Osteocyte (in vitro differentiated cells): ENCODE measurements around the gene ARSB. TPM values are rescaled to one million over a fixed set of nuclear protein-coding genes. Genes with fewer than 3 reads are reported as not detected.
A peak's percentile ranks its signal among the peaks of the same experiment; 100 is the strongest.

Source experiments
- DNase-seq: peaks from one replicate; pipeline ENCODE4 v3.0.0; 2021; ENCODE audit warnings: mixed read lengths; ENCODE audit not compliant: unreplicated experiment; ENCODE audit errors: extremely low spot score
- H3K27ac Mint-ChIP-seq: one replicate; pipeline ENCODE4 v1.8.0; 2021; ENCODE audit warnings: mild to moderate bottlenecking, mixed read lengths; ENCODE audit not compliant: unreplicated experiment
- H3K27me3 Mint-ChIP-seq: one replicate; pipeline ENCODE4 v1.8.0; 2021; ENCODE audit warnings: mixed read lengths; ENCODE audit not compliant: unreplicated experiment
- H3K36me3 Mint-ChIP-seq: one replicate; pipeline ENCODE4 v1.8.0; 2021; ENCODE audit warnings: mixed read lengths; ENCODE audit not compliant: unreplicated experiment
- H3K4me1 Mint-ChIP-seq: one replicate; pipeline ENCODE4 v1.8.0; 2021; ENCODE audit warnings: mixed read lengths; ENCODE audit not compliant: unreplicated experiment
- H3K4me3 Mint-ChIP-seq: one replicate; pipeline ENCODE4 v1.8.0; 2021; ENCODE audit warnings: mild to moderate bottlenecking, moderate library complexity, mixed read lengths; ENCODE audit not compliant: unreplicated experiment
- H3K9me3 Mint-ChIP-seq: one replicate; pipeline ENCODE4 v1.8.0; 2021; ENCODE audit warnings: mixed read lengths; ENCODE audit not compliant: unreplicated experiment
- total RNA-seq: library from RNA; stranded (reverse); gene quantifications from 2 replicates; pipeline ENCODE4 v1.2.1, GENCODE V29; 2021
- TF ChIP-seq, protein P1 (sequence below): fragments of 200-600 bp; sonication (generic); IDR thresholded peaks from 2 replicates; pipeline ENCODE4 v1.5.0; 2021; ENCODE audit warnings: antibody characterized with exemption, mild to moderate bottlenecking, moderate library complexity

Gene ARSB
- total RNA-seq, 1 donor from 2014 or later = 34.9 TPM

DNA sequence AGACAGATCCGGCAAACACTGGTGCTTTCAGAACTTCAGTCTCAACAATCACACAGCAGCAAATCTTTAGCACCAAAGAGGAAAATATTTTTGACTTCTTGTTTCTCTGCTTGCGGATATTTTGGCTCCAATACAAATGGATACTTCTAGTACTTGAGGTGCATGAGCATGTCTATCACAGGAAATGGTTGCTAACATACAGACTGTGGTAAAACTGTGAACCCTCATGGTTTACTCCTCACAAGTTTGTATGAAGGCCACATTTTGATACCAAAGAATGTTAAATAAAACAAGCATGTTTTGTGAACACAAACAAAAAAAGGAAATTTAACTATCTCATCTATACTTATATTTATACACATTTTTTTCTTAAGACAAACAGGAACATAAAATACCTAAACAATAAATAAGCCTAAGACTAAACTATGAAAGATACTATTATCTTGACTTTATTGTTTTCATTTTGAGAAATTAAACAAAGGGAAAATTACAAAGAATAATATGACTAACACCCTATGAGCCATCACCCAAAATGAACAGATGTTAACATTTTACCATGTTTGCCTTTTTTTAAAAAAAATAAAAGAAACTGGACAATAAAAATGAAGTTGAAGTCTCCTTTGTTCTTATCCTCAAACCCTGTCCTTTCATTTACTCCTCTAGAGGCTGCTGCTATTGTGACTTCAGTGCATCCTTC is 201.5 kb downstream of the ARSB start:
- Mint-ChIP-seq H3K9me3 (peaks cover 14% of the 10 kb centered on the region), H3K36me3 (peaks cover 19% of the 10 kb centered on the region), H3K27ac (no peak overlapping the region), H3K27me3 (no peaks in the 10 kb centered on the region), H3K4me3 (no peak overlapping the region), H3K4me1 (peaks cover 46% of the 10 kb centered on the region)
- TF ChIP-seq, protein P1, sequence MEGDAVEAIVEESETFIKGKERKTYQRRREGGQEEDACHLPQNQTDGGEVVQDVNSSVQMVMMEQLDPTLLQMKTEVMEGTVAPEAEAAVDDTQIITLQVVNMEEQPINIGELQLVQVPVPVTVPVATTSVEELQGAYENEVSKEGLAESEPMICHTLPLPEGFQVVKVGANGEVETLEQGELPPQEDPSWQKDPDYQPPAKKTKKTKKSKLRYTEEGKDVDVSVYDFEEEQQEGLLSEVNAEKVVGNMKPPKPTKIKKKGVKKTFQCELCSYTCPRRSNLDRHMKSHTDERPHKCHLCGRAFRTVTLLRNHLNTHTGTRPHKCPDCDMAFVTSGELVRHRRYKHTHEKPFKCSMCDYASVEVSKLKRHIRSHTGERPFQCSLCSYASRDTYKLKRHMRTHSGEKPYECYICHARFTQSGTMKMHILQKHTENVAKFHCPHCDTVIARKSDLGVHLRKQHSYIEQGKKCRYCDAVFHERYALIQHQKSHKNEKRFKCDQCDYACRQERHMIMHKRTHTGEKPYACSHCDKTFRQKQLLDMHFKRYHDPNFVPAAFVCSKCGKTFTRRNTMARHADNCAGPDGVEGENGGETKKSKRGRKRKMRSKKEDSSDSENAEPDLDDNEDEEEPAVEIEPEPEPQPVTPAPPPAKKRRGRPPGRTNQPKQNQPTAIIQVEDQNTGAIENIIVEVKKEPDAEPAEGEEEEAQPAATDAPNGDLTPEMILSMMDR = no peak
- DNase-seq = no peak

DNA sequence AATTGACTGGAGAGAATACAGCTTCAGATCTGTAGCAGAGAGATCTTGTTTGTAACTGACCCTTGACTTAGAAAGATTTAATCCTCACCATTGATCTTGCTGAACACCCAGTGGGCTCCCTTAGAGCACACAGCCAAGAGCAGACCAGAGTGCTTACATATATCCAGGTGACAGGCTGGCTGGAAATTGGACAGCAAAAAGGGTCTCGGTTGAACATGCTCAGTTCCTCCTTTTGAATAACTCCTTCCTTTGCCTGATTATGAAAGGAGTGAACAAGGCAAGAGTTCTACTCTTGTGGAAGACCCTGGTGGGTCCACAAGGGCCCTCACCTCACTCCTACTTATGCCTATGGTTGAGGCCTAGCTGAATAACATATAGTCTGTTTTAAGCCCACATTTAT is 202.4 kb downstream of the ARSB start:
- H3K36me3 Mint-ChIP-seq = peaks cover 17% of the 10 kb centered on the region
- no peak overlapping the region for H3K4me3 Mint-ChIP-seq
- H3K4me1 Mint-ChIP-seq = peaks cover 52% of the 10 kb centered on the region
- no peaks in the 10 kb centered on the region for H3K27me3 Mint-ChIP-seq
- H3K9me3 Mint-ChIP-seq = peaks cover 14% of the 10 kb centered on the region
- TF ChIP-seq, protein P1 = no peak
- DNase-seq = no peak
- H3K27ac Mint-ChIP-seq = peak overlapping the region; percentile 1

GRCh38 chr5:78781611-78782286 is 203.4 kb downstream of the ARSB start:
- peaks cover 17% of the 10 kb centered on the region for H3K36me3 Mint-ChIP-seq
- peaks cover 14% of the 10 kb centered on the region for H3K9me3 Mint-ChIP-seq
- H3K4me3 Mint-ChIP-seq = no peak overlapping the region
- DNase-seq = no peak
- TF ChIP-seq, protein P1 = no peak
- H3K27me3 Mint-ChIP-seq = no peaks in the 10 kb centered on the region
- H3K27ac Mint-ChIP-seq = peak overlapping the region; percentile 3
- H3K4me1 Mint-ChIP-seq = peaks cover 52% of the 10 kb centered on the region

GRCh38 chr5:78779771-78780616 is 205.1 kb downstream of the ARSB start:
- Mint-ChIP-seq H3K9me3 (peaks cover 7% of the 10 kb centered on the region), H3K4me3 (no peak overlapping the region), H3K36me3 (peaks cover 13% of the 10 kb centered on the region), H3K27me3 (no peaks in the 10 kb centered on the region), H3K27ac (no peak overlapping the region), H3K4me1 (peaks cover 52% of the 10 kb centered on the region)
- TF ChIP-seq, protein P1 = no peak
- DNase-seq = no peak
